ENCODE data around the gene ZNF358.

ZNF358 gene

DNA sequence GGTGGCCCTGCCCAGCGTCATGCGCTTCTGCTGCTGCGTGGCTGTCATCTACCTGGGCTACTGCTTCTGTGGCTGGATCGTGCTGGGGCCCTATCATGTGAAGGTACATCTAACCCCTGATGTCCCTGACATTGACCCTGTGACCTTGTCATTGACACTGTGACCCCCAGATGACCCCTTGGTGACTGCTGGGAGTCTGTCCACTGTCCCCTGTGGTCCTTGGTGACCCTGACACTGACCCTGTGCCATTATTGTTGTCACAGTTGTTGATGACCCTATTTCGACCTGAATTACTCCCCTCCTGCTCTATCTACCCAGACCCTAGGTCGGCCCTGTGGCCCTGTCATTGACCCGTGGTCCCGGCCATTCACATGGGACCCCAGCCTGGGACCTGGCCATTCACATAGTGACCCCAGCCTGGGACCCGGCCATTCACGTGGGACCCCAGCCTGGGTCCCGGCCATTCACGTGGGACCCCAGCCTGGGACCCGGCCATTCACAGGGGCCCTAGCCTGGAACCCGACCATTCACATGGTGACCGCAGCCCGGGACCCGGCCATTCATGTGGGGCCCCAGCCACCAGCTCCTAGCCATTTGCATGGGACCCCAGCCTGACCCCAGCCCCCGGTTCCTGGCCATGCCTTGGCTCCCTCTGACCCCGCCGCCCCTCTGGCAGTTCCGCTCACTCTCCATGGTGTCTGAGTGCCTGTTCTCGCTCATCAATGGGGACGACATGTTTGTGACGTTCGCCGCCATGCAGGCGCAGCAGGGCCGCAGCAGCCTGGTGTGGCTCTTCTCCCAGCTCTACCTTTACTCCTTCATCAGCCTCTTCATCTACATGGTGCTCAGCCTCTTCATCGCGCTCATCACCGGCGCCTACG, 13.9 kb downstream of the ZNF358 start:
- Histone ChIP-seq H3K9me2 (replicated peaks; ENCODE audit: control insufficient read depth, low read length) (no peaks in the 10 kb centered on the region), H3K79me2 (ENCODE audit: control insufficient read depth, low read length) (no peaks in the 10 kb centered on the region), H3K36me3 (ENCODE audit: control insufficient read depth, low read length) (no peaks in the 10 kb centered on the region), H3K27me3 (ENCODE audit: control insufficient read depth, low read length) (no peaks in the 10 kb centered on the region), H4K20me1 (ENCODE audit: control insufficient read depth, insufficient read depth, low read depth, low read length) (no peaks in the 10 kb centered on the region), H3K4me3 (ENCODE audit: low read length) (no peak overlapping the region), H3K27ac (ENCODE audit: low read depth, low read length) (no peak overlapping the region), H3K9me3 (ENCODE audit: control insufficient read depth, insufficient read depth, low read length) (no peaks in the 10 kb centered on the region), H3K4me2 (ENCODE audit: low read length) (no peak overlapping the region), H3K4me1 (ENCODE audit: control insufficient read depth, low read length) (peaks cover 11% of the 10 kb centered on the region), H3F3A (ENCODE audit: control insufficient read depth, insufficient read depth) (no peaks in the 10 kb centered on the region)
- TF ChIP-seq CTCF (IDR thresholded peaks at IDR 0.05; ENCODE audit: low read depth, low read length, poor library complexity, severe bottlenecking) (no peak), EZH2phosphoT487 (IDR thresholded peaks at IDR 0.05; ENCODE audit: borderline replicate concordance, low read length) (no peak)

- H3K27me3 ChIP-seq (ENCODE audit: control insufficient read depth, low read length) = no peaks in the 10 kb centered on the region
- no peak for TF ChIP-seq EZH2phosphoT487 (IDR thresholded peaks at IDR 0.05; ENCODE audit: borderline replicate concordance, low read length)
- no peak for TF ChIP-seq CTCF (IDR thresholded peaks at IDR 0.05; ENCODE audit: low read depth, low read length, poor library complexity, severe bottlenecking)
- H3K9me2 ChIP-seq (replicated peaks; ENCODE audit: control insufficient read depth, low read length) = no peaks in the 10 kb centered on the region
- H4K20me1 ChIP-seq (ENCODE audit: control insufficient read depth, insufficient read depth, low read depth, low read length) = no peaks in the 10 kb centered on the region
- H3K27ac ChIP-seq (ENCODE audit: low read depth, low read length) = no peak overlapping the region
- no peaks in the 10 kb centered on the region for H3K9me3 ChIP-seq (ENCODE audit: control insufficient read depth, insufficient read depth, low read length)
- peaks cover 5% of the 10 kb centered on the region for H3K36me3 ChIP-seq (ENCODE audit: control insufficient read depth, low read length)
- peaks cover 16% of the 10 kb centered on the region for H3K4me1 ChIP-seq (ENCODE audit: control insufficient read depth, low read length)
- peaks cover 3% of the 10 kb centered on the region; the same call in 1 of the 2 replicates for H3K79me2 ChIP-seq (ENCODE audit: control insufficient read depth, low read length)
- peak overlapping the region; percentile 98 for H3K4me3 ChIP-seq (ENCODE audit: low read length)
- peaks cover 3% of the 10 kb centered on the region; the same call in 1 of the 2 replicates for H3F3A ChIP-seq (ENCODE audit: control insufficient read depth, insufficient read depth)
- H3K4me2 ChIP-seq (ENCODE audit: low read length) = peak overlapping the region; percentile 85
Observed at GRCh38 chr19:7533281-7533885, 17.5 kb downstream of the ZNF358 start.

- Histone ChIP-seq H3K4me3 (ENCODE audit: low read length) (peak overlapping the region; percentile 98), H3K27me3 (ENCODE audit: control insufficient read depth, low read length) (no peaks in the 10 kb centered on the region), H3K36me3 (ENCODE audit: control insufficient read depth, low read length) (peaks cover 10% of the 10 kb centered on the region), H3K27ac (ENCODE audit: low read depth, low read length) (no peak overlapping the region), H3K4me2 (ENCODE audit: low read length) (peak overlapping the region; percentile 85), H4K20me1 (ENCODE audit: control insufficient read depth, insufficient read depth, low read depth, low read length) (no peaks in the 10 kb centered on the region), H3F3A (ENCODE audit: control insufficient read depth, insufficient read depth) (peaks cover 3% of the 10 kb centered on the region; the same call in 1 of the 2 replicates), H3K9me2 (replicated peaks; ENCODE audit: control insufficient read depth, low read length) (no peaks in the 10 kb centered on the region), H3K9me3 (ENCODE audit: control insufficient read depth, insufficient read depth, low read length) (no peaks in the 10 kb centered on the region), H3K79me2 (ENCODE audit: control insufficient read depth, low read length) (peaks cover 3% of the 10 kb centered on the region; the same call in 1 of the 2 replicates), H3K4me1 (ENCODE audit: control insufficient read depth, low read length) (peaks cover 16% of the 10 kb centered on the region)
- TF ChIP-seq CTCF (IDR thresholded peaks at IDR 0.05; ENCODE audit: low read depth, low read length, poor library complexity, severe bottlenecking) (no peak), EZH2phosphoT487 (IDR thresholded peaks at IDR 0.05; ENCODE audit: borderline replicate concordance, low read length) (no peak)
Observed at GRCh38 chr19:7533925-7534480, 18.1 kb downstream of the ZNF358 start.

Data from DOHH2 (cell line).